Neural cell (in vitro differentiated cells): ENCODE data around the gene FANCG.

Experiments used
- CTCF ChIP-seq: fragments of 450-650 bp; IDR thresholded peaks from 2 replicates; pipeline ENCODE4 v1.5.1; 2014; ENCODE audit warnings: antibody characterized with exemption, mild to moderate bottlenecking, moderate library complexity; ENCODE audit not compliant: poor library complexity, severe bottlenecking
- EP300 ChIP-seq: fragments of 450-650 bp; conservative IDR thresholded peaks from 2 replicates; pipeline ENCODE4 v1.6.1; 2014; ENCODE audit warnings: antibody characterized with exemption, mild to moderate bottlenecking, moderate library complexity; ENCODE audit not compliant: poor library complexity, severe bottlenecking
- EZH2 ChIP-seq: fragments of 200-600, 300-800 bp; shearing (Covaris generic), sonication (generic); IDR thresholded peaks from 2 replicates; pipeline ENCODE4 v1.6.1; 2014; ENCODE audit warnings: antibody characterized with exemption, low read length, borderline replicate concordance, mild to moderate bottlenecking; ENCODE audit not compliant: insufficient read depth, poor library complexity, severe bottlenecking
- MXI1 ChIP-seq: fragments of 450-650 bp; conservative IDR thresholded peaks from 2 replicates; pipeline ENCODE4 v1.6.1; 2014; ENCODE audit warnings: antibody characterized with exemption, mild to moderate bottlenecking; ENCODE audit not compliant: poor library complexity, severe bottlenecking
- POLR2AphosphoS5 ChIP-seq: IDR thresholded peaks from 2 replicates; pipeline ENCODE4 v1.6.1; 2012
- RAD21 ChIP-seq: fragments of 450-650 bp; conservative IDR thresholded peaks from 2 replicates; pipeline ENCODE4 v1.6.1; 2014; ENCODE audit warnings: antibody characterized with exemption, mild to moderate bottlenecking, moderate library complexity
- TAF1 ChIP-seq: IDR thresholded peaks from 2 replicates; pipeline ENCODE4 v1.6.1; 2012; ENCODE audit warnings: low read depth
- TF ChIP-seq, protein P1 (sequence below): IDR thresholded peaks from 2 replicates; pipeline ENCODE4 v1.6.1; 2012; ENCODE audit warnings: borderline replicate concordance

DNA sequence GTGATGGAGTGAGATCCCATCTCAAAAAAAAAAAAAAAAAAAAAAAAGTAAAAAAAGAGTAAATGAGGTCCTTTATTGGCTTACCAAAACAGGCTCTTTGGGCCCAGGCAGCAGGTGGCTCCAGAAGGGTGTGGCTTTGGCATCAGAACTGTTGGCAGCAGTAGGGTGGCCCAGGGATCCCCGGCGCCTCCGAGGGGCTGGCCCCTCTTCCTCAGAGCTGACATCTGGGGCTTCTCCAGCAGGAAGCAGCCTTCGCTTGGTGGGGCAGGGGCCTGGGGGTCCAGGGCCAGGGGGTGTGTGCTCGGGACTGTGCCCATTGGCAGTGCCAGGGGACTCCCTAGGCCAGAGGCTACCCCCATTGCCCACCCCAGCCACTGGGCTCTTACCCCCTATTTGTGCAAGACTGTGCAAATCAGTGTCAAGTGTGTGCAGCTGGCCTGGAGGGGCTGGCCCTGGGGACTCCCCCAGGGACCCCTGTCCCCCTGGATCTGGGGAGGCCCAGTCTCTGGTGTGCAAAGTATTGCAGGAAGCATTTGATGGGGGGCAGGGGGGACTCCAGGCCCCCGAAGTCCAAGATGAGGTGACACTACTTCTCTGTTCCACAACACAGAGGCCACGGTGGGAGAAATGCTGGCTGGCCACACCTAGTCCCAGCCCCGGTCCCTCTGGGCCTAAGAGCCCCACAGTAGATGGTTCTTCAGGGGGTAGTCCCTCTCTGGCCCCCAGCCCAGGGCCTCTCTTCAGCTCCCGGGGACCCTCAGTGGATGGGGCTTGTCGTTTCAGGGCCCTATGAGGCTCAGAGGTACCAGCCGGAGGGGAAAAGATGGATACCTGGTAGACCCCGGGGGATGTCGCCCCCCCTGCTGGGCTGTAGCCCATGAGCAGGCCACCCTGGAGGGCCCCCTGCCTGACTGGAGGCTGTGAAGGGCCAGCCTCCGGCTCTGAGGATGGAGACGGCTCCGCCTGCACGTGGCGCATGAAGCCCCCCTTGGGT is 27.9 kb upstream of the FANCG start:
- TF ChIP-seq CTCF (no peak), MXI1 (no peak), TAF1 (no peak), EZH2 (no peak), POLR2AphosphoS5 (no peak), RAD21 (no peak), EP300 (no peak)
- TF ChIP-seq, protein P1, sequence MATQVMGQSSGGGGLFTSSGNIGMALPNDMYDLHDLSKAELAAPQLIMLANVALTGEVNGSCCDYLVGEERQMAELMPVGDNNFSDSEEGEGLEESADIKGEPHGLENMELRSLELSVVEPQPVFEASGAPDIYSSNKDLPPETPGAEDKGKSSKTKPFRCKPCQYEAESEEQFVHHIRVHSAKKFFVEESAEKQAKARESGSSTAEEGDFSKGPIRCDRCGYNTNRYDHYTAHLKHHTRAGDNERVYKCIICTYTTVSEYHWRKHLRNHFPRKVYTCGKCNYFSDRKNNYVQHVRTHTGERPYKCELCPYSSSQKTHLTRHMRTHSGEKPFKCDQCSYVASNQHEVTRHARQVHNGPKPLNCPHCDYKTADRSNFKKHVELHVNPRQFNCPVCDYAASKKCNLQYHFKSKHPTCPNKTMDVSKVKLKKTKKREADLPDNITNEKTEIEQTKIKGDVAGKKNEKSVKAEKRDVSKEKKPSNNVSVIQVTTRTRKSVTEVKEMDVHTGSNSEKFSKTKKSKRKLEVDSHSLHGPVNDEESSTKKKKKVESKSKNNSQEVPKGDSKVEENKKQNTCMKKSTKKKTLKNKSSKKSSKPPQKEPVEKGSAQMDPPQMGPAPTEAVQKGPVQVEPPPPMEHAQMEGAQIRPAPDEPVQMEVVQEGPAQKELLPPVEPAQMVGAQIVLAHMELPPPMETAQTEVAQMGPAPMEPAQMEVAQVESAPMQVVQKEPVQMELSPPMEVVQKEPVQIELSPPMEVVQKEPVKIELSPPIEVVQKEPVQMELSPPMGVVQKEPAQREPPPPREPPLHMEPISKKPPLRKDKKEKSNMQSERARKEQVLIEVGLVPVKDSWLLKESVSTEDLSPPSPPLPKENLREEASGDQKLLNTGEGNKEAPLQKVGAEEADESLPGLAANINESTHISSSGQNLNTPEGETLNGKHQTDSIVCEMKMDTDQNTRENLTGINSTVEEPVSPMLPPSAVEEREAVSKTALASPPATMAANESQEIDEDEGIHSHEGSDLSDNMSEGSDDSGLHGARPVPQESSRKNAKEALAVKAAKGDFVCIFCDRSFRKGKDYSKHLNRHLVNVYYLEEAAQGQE = no peak
